BLaER1 (cell line): ENCODE data around the gene DHRS3.

Experiments
- H3K27ac ChIP-seq: shearing (Covaris generic); formaldehyde crosslinking; 2 replicates; pipeline ENCODE4 v1.8.1; 2022
- H3K27me3 ChIP-seq: shearing (Covaris generic); formaldehyde crosslinking; 2 replicates; pipeline ENCODE4 v1.8.1; 2022
- H3K36me3 ChIP-seq: shearing (Covaris generic); formaldehyde crosslinking; 2 replicates; pipeline ENCODE4 v1.8.1; 2022
- H3K4me1 ChIP-seq: shearing (Covaris generic); formaldehyde crosslinking; 2 replicates; pipeline ENCODE4 v1.8.1; 2022
- H3K4me2 ChIP-seq: shearing (Covaris generic); formaldehyde crosslinking; 2 replicates; pipeline ENCODE4 v1.8.1; 2022
- H3K4me3 ChIP-seq: shearing (Covaris generic); formaldehyde crosslinking; 2 replicates; pipeline ENCODE4 v1.8.1; 2022
- H3K9ac ChIP-seq: shearing (Covaris generic); formaldehyde crosslinking; 2 replicates; pipeline ENCODE4 v1.8.1; 2022
- H3K9me3 ChIP-seq: shearing (Covaris generic); formaldehyde crosslinking; 2 replicates; pipeline ENCODE4 v1.8.1; 2022
- H4K20me1 ChIP-seq: shearing (Covaris generic); formaldehyde crosslinking; 2 replicates; pipeline ENCODE4 v1.8.1; 2022
- Cebpa-rat ChIP-seq: shearing (Covaris generic); IDR thresholded peaks from 2 replicates; pipeline ENCODE4 v1.8.1; 2022

Gene DHRS3

GRCh38 chr1:12582649-12583048 lies 35.4 kb downstream of the DHRS3 start:
- no peak overlapping the region for H3K27ac ChIP-seq
- H3K27me3 ChIP-seq: no peaks in the 10 kb centered on the region

GRCh38 chr1:12581179-12581578 lies 36.8 kb downstream of the DHRS3 start:
- no peaks in the 10 kb centered on the region for H3K4me1 ChIP-seq
- no peaks in the 10 kb centered on the region; the same call in 1 of the 2 replicates for H3K36me3 ChIP-seq
- H3K27me3 ChIP-seq: no peaks in the 10 kb centered on the region
- no peak overlapping the region for H3K4me3 ChIP-seq
- no peaks in the 10 kb centered on the region for H3K9me3 ChIP-seq
- no peak overlapping the region for H3K9ac ChIP-seq
- H4K20me1 ChIP-seq: no peaks in the 10 kb centered on the region
- H3K27ac ChIP-seq: no peak overlapping the region
- no peak for TF ChIP-seq Cebpa-rat
- no peak overlapping the region for H3K4me2 ChIP-seq

More at GRCh38 chr1:12582649-12583048, 35.4 kb downstream of the DHRS3 start:
- Histone ChIP-seq H3K9me3 (no peaks in the 10 kb centered on the region), H3K9ac (no peak overlapping the region), H3K36me3 (no peaks in the 10 kb centered on the region; the same call in 1 of the 2 replicates), H4K20me1 (no peaks in the 10 kb centered on the region), H3K4me3 (no peak overlapping the region), H3K4me2 (no peak overlapping the region), H3K4me1 (peaks cover 4% of the 10 kb centered on the region; the same call in 1 of the 2 replicates)
- no peak for TF ChIP-seq Cebpa-rat

- Histone ChIP-seq H3K36me3 (no peaks in the 10 kb centered on the region; the same call in 1 of the 2 replicates), H3K9ac (no peak overlapping the region; the same call in 1 of the 2 replicates), H3K4me3 (no peak overlapping the region), H4K20me1 (no peaks in the 10 kb centered on the region), H3K27me3 (no peaks in the 10 kb centered on the region), H3K4me2 (no peak overlapping the region), H3K4me1 (no peaks in the 10 kb centered on the region), H3K27ac (no peak overlapping the region), H3K9me3 (no peaks in the 10 kb centered on the region)
- TF ChIP-seq Cebpa-rat: peak; percentile 68
These were observed 37.7 kb downstream of the DHRS3 start for GRCh38 chr1:12580054-12580887.

DNA sequence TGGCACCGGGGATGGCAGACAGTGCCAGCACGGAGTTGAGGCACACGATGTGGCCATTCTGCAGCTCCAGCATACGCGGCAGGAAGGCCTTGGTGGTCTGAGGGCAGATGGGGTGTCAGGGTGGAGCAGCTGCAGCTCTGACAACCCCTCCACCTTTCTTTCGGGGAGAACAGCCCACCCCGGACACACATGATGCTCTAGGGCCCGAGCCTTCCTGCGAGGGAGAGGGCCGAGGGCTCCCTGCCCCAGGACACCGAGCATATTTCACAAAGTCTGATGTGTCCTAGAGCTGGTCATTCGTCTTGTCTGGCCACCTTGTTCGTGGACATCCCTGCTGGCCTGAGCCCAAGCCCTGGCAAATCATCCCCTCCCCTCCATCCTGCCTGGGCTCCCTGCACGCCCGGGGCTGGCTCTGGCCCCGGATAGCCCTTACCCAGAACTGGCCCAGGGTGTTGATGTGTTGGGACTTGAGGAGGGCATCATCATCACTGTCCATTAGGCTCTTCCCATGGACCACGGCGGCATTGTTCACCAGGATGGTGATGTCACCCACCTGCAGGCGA lies 39.1 kb downstream of the DHRS3 start:
- H3K36me3 ChIP-seq: no peaks in the 10 kb centered on the region; the same call in 1 of the 2 replicates
- no peaks in the 10 kb centered on the region for H3K9me3 ChIP-seq
- no peak overlapping the region for H3K9ac ChIP-seq
- no peak overlapping the region for H3K4me3 ChIP-seq
- TF ChIP-seq Cebpa-rat: no peak
- H3K27me3 ChIP-seq: no peaks in the 10 kb centered on the region
- H3K4me2 ChIP-seq: no peak overlapping the region
- no peaks in the 10 kb centered on the region for H4K20me1 ChIP-seq
- no peak overlapping the region for H3K27ac ChIP-seq
- H3K4me1 ChIP-seq: no peaks in the 10 kb centered on the region

- peaks cover 6% of the 10 kb centered on the region; the same call in 1 of the 2 replicates for H3K36me3 ChIP-seq
These were observed 41.0 kb downstream of the DHRS3 start for GRCh38 chr1:12577020-12577419.

DNA sequence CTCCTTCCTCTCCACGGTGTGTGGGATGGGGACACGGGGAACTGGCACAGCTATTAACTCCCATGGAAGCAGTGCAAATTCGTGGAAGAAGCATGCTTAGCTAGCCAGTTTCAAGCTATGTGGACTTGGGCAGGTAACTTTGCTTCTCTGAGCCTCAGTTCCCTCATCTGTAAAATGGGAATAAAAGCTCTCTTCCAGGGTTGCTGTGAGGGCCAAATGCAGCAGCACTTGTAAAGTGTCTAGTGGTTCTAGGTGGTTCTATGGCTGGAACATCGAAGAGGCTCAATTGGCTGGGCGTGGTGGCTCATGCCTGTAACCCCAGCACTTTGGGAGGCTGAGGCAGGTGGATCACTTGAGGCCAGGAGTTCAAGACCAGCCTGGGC lies 43.3 kb downstream of the DHRS3 start:
- H3K36me3 ChIP-seq: peaks cover 6% of the 10 kb centered on the region; the same call in 1 of the 2 replicates
- no peak overlapping the region for H3K27ac ChIP-seq

More at GRCh38 chr1:12577020-12577419, 41.0 kb downstream of the DHRS3 start:
- Histone ChIP-seq H3K4me3 (no peak overlapping the region), H3K4me2 (no peak overlapping the region), H3K9me3 (no peaks in the 10 kb centered on the region), H3K4me1 (no peaks in the 10 kb centered on the region), H3K27me3 (no peaks in the 10 kb centered on the region), H3K9ac (no peak overlapping the region), H3K27ac (no peak overlapping the region), H4K20me1 (no peaks in the 10 kb centered on the region)
- TF ChIP-seq Cebpa-rat: no peak

DNA sequence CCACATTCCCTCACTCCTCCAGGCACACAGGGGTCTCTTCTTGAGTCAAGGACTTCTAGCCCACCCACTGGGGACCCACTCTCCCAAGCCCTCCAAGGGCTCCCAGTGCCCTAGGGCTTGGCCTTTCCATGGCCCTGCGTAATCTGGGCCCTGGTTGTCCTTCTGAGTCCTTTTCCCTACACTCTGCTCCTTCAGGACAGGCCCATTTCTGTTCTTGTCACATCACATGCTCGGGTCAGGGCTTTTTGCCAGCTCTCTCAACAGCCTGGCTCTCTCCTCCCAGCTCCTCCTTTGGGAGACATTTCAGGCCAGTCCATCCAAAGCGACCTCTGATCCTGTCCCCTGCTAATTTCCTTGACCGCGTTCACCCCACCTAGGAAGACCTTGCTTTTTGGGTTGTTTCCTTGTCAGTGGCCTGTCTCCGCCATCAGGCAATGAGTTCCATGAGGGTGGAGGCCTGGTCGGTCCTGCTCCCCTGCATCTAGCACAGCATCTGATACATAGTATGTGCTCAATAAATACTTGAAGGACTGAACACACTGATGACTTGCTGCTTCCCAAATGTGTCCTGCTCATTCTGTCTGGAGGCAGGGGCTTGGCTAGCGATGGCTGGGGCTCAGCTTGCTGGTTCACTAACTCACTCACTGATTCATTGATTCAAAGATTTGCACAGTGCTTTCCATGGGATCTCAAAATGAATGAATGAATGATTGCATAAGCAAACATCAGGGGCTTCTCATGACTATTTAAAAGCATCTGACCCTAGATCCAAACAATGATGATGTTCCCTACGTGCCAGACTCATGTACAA lies 44.8 kb downstream of the DHRS3 start:
- H3K27me3 ChIP-seq: no peaks in the 10 kb centered on the region
- H3K4me1 ChIP-seq: no peaks in the 10 kb centered on the region
- no peaks in the 10 kb centered on the region for H4K20me1 ChIP-seq
- no peak overlapping the region for H3K4me2 ChIP-seq
- H3K27ac ChIP-seq: no peak overlapping the region
- no peaks in the 10 kb centered on the region for H3K9me3 ChIP-seq
- TF ChIP-seq Cebpa-rat: no peak
- no peak overlapping the region for H3K4me3 ChIP-seq
- H3K9ac ChIP-seq: no peak overlapping the region
- H3K36me3 ChIP-seq: peaks cover 6% of the 10 kb centered on the region; the same call in 1 of the 2 replicates

More for the DNA sequence above, 43.3 kb downstream of the DHRS3 start:
- H3K4me1 ChIP-seq: no peaks in the 10 kb centered on the region
- H3K4me2 ChIP-seq: no peak overlapping the region
- no peak overlapping the region for H3K9ac ChIP-seq
- no peaks in the 10 kb centered on the region for H4K20me1 ChIP-seq
- H3K9me3 ChIP-seq: no peaks in the 10 kb centered on the region
- H3K4me3 ChIP-seq: no peak overlapping the region
- no peaks in the 10 kb centered on the region for H3K27me3 ChIP-seq
- no peak for TF ChIP-seq Cebpa-rat

DNA sequence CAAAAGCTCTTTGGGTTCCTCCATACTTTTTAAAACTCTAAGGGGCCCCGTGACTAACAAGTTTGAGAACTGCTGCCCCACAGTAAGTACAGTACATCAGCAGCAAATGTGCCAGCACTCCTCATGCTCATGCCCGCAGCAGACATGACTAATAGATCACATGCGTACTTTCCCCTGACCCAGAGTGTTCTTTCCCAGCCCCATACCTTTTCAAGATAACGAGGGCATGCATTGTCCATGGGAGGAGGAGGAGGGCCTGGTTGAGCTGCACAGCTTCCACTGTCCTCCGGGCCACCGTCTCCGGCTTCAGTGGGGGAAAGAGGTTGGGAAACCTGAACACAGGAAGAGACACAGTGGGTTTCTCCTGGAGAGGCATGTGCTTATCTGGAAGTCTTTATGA lies 45.5 kb downstream of the DHRS3 start:
- Histone ChIP-seq H3K4me1 (no peaks in the 10 kb centered on the region), H3K9me3 (no peaks in the 10 kb centered on the region), H3K4me2 (no peak overlapping the region), H3K27me3 (no peaks in the 10 kb centered on the region), H3K9ac (no peak overlapping the region), H4K20me1 (no peaks in the 10 kb centered on the region), H3K4me3 (no peak overlapping the region), H3K27ac (no peak overlapping the region), H3K36me3 (peaks cover 6% of the 10 kb centered on the region; the same call in 1 of the 2 replicates)
- no peak for TF ChIP-seq Cebpa-rat

GRCh38 chr1:12570291-12570690 lies 47.7 kb downstream of the DHRS3 start:
- H3K4me2 ChIP-seq: no peak overlapping the region
- peaks cover 6% of the 10 kb centered on the region; the same call in 1 of the 2 replicates for H3K36me3 ChIP-seq
- H3K4me1 ChIP-seq: peaks cover 3% of the 10 kb centered on the region
- no peaks in the 10 kb centered on the region for H4K20me1 ChIP-seq
- no peak overlapping the region for H3K27ac ChIP-seq
- H3K27me3 ChIP-seq: no peaks in the 10 kb centered on the region
- no peaks in the 10 kb centered on the region for H3K9me3 ChIP-seq
- no peak overlapping the region for H3K4me3 ChIP-seq
- TF ChIP-seq Cebpa-rat: no peak
- H3K9ac ChIP-seq: no peak overlapping the region
